GM21360 (cell line): ENCODE results near the gene CHCHD5.
"Not testable (repeated sequence)": the region's sequence is repeated elsewhere in the genome, so short reads cannot be mapped to it uniquely, and the experiment has no call there.

Experiments used
- ATAC-seq: cut with Tn5 transposase; IDR thresholded peaks from one replicate; pipeline ENCODE4 v1.9.1; 2021; ENCODE audit warnings: mild to moderate bottlenecking, moderate library complexity; ENCODE audit not compliant: unreplicated experiment

Gene CHCHD5, protein sequence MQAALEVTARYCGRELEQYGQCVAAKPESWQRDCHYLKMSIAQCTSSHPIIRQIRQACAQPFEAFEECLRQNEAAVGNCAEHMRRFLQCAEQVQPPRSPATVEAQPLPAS

DNA sequence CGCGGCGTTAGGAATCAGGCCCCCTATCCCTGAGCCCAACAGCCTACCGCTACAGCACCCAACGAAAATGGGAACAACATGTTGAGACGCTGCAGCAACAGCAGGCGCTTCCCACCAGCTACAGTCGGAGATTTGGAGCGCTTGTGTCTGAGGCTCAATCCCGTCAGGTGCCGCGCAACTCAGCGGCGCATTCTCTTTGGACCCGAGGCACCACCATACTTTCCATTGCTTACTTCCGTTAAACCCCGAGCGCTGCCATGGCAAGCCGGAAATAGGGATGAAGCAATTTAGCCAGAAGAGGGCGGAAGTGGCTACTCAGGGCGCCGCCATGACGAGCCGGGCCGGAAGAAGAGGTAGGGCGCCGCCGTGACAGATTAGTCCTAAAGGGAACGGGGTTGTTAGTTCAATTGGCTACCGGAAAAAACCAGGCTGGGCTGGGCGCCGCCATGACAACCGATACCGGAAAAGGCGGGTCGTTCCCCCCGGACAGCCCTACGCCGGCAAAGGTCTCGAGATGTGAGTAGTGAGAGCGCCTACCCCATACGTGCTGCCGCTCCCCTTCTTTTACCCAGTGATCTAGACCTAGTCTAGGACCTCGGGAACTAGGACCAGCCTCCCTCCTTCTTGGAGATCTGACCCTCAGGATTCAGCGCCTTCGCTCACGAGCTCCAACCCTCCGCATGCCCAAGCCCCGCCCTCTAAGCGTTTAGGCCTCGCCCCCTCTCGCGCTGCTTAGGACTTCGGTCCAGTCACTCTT is at the start of gene CHCHD5:
Gene CHCHD5, plus strand, starts transcription at position 476 of the 757 bp plus-strand sequence. Its CDS starts 39 bp downstream, at position 515.
- ATAC-seq = peak; percentile 70

DNA sequence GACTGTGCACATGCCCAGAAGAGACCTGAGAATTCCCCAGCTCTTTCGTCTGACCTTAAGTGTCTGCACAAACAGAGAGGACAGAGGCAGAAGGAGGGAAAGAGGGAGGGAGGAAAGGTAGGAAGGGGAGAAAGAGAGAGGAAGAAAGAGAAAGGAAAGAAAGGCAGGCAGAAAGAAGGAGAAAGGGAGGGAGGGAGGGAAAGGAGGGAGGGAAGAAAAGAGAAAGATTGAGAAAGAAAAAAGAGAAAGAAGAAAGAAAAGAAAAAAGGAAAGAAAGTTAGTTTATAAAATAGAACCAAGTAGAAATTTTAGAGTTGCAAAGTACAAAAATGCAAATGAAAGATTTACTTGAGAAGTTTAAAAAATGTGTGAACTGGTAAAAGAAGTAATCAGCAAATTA is 49.6 kb upstream of the CHCHD5 start:
- ATAC-seq = no peak

DNA sequence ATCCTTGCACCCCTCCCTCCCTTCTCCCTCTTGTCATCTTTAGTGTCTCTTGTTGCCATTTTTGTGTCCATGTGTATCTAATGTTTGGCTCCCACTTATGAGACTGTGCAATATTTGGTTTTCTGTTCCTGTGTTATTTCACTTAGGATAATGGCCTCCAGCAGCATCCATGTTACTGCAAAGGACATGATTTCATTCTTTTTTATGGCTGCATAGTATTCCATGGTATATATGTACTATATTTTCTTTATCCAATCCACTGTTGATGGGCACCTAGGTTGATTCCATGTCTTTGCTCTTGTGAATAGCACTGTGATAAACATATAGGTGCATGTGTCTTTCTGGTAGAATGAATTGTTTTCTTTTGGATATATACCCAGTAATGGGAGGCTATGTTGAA is 47.7 kb upstream of the CHCHD5 start:
- ATAC-seq = not testable (repeated sequence)

DNA sequence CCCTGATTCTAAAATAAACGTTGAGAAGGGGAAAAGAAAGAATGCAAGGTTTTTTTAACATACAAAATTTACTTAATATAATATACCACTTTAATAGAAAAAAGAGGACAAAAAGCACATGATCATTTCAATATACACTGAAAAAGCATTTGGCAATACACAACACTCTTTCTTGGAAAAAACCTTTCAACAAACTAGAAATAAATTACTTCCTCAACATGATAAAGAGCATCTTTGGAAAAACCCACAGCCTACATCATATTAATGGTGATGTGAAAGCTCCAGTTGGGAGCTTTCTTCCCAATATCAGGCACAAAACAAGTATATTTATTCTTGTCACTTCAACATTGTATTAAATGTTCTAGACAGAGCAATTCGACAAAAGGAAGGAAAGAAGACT is 45.1 kb upstream of the CHCHD5 start:
- ATAC-seq = no peak

DNA sequence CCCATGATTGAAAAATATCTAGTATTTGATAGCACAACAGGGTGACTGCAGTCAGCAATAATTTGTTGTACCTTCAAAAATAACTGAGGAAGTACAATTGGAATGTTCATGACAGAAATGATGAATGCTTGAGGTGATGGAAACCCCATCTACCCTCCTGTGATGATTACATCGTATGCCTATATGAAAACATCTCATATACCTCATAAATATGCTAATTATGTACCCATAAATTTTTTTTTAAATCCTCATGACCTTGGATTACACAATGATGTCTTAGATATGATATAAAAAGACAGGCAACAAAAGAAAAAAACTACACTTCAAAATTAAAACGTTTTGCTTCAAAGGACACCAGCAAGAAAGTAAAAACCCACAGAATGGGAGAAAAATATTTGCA is 43.5 kb upstream of the CHCHD5 start:
- ATAC-seq = no peak

DNA sequence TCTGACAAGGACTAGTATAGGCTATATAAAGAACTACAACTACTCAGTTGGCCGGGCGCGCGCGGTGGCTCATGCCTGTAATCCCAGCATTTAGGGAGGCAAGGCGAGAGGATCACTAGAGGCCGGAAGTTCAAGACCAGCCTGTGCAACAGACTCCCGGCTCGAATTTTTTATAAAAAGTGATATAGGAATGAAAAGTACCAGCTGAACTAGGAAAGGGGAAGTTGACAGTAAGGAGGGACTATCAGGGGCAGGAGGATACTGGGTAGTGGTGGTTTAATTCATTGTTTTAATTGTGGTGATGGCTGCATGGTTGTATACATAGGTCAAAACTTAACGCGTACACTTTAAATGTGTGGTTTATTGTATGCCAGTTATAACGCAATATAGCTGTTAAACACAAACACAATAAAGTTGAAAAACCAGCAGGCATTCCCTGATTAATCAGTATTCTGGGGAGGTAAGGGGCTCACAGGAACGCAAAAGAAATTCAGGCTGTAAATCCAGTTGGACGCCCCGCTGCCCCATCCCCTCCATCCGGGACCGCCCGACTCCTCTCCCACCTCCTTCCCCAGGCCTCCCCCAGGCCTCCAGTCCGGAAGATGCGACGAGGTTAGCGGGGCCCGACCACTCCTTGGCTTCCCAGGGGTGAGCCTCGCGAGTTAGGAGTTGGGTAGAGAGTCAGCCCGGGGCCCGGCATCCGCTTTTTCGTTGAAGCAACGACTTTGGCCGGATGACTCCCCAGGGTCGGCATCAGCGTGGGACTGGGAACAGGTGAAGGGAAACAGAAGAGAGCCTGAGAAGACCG is 42.9 kb upstream of the CHCHD5 start:
- peak; percentile 44 for ATAC-seq

DNA sequence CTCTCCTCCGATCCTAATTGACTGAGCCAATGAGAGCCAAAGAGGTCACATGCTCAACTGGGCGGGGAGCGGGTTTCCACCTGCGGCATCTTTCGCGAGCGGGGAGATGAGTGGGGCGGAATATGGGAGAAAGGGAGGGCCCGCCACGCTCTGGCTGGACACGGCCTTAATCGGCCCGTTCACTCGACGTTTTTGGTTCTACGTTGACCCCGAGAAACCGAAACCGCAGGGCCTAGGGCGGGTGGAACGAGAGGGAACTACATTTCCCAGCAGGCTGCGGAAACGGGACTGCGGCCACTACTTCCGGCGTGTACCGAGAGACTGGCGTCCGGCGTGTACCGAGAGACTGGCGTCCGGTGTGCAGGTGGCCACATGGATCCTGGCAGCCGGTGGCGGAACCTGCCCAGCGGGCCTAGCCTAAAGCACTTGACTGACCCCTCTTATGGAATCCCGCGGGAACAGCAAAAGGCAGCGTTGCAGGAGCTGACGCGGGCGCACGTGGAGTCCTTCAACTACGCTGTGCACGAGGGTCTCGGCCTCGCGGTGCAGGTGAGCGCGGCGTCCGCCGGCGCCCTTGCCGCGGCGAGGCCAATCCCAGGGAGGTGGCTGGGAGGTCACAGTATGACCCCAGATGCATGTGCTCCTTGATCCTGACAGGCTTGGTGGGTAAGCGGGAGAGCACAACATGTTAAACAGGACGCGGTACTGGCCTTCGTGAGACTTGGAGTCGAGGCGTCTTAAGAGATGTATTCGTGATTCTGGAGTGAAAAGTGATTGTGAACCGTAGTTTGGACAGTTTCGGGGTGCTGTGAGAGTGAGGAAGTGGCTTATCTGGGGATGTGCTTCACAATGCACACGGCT is 42.1 kb upstream of the CHCHD5 start, which contains the start of gene POLR1B:
Gene POLR1B, plus strand, starts transcription at position 343 of the 861 bp plus-strand sequence. Its CDS starts 30 bp downstream, at position 373.
- ATAC-seq = peak; percentile 74

DNA sequence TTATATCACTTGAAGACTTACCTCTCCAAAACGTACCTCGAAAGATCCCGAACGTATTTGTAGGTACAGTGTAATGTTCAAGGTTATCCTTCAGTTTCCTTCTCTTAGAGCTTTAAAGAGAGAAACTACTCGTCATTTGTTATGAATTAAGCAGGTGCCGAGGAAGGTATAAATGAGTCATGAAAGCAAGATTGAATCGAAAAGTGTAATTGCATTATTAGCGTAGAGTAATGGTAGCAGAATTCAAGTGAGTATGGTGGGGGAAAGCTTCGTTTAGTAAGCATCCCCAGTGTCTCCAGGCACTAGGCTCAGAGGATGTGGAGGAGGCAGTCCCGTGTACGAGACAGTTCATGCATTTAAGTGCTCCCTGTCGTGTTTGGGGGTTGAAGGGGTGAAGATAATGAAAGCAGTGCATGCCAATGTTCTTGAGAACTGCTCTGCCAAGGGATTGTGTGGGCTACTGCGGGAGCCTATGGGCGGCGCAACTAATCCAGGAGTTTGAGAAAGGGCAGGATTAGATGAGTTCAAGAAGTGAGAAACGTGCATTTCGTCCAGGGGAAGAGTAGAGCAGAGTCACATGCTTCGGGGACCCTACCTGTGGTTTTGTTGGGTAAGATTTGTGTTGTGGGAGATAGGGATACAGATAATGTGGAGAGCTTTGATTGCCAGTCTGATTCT is 41.3 kb upstream of the CHCHD5 start:
- no peak for ATAC-seq

DNA sequence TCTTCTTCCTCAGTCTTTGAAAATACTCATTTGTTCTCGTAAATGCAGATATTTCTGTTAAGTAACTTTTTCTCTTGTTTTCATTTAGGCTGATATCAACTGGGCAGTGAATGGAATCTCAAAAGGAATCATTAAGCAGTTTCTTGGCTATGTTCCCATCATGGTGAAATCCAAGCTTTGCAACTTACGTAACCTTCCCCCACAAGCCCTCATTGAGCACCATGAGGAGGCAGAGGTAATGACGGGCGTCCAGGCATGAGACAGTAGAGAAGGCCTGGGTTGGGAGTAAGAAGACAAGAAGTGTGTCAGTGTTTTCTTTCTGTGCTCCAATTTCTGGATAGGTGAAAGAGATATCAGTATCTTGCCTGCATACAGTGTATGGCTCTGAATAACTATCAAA is 37.1 kb upstream of the CHCHD5 start:
- no peak for ATAC-seq

DNA sequence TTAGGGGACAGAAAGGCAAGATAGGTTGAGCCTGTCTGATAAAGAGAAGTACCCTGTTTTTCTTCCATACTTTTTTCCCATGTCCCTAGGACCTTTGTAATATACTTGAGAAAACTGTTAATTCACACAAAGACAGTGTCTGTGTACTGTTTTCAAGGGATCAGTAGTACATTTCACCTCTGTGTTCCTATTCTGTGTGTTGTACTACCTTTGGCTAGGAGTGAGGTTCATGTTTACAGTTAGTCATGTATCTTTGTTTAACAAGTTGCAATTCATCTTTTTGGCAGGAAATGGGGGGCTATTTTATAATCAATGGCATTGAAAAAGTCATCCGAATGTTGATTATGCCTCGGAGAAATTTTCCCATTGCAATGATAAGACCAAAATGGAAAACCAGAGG is 35.4 kb upstream of the CHCHD5 start:
- ATAC-seq = no peak

DNA sequence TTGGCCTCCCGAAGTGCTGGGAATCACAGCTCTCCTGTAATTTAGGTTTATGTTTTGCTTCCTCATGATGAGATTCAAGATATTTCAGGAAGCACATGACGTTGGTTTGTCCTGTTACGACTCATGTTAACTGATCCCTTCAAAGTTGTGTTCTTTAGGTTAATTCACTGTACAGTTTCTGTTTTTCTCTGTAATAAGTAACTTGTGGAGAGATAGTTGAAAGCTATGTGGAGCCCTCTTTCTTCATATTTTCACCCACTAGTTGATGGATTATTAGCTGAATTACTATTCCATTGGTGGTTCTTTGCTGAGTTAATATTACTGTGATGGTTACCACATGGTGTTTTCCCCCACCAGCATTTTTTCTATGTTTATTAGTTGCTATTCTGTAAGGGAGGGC is 18.3 kb upstream of the CHCHD5 start:
- ATAC-seq = no peak

DNA sequence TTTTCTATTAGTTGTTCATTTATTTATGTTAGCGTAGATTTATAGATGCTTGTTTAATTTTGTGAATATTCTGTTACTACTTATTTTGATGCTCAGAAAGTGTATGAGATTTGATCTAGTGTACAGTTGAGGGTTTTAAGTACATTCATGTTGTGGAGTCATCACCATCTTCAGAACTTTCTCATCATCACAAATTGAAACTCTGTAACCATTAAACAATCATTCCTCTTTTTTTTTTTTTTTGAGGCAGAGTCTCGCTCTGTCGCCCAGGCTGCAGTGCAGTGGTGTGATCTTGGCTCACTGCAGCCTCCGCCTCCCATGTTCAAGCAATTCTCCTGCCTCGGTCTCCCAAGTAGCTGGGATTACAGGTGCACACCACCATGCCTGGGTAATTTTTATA is 17.9 kb upstream of the CHCHD5 start:
- not testable (repeated sequence) for ATAC-seq

DNA sequence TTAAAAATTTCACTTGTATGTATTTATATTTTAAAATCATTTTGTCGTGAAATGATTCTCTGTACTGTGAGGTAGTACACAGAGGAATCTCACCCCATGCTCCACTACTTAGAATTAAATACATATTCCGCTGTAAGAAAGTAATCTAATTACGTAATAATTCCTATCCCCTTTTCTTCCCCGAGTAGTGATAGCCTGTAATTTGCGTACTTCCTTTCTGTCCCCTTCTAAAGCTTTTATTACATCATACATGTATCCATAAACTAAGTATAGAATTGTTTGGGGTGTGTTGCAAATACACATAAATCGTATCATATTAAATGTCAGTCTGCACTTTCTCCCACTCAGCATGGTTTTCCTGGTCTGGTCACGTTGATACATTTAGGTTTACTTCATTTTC is 12.4 kb upstream of the CHCHD5 start:
- ATAC-seq = no peak

DNA sequence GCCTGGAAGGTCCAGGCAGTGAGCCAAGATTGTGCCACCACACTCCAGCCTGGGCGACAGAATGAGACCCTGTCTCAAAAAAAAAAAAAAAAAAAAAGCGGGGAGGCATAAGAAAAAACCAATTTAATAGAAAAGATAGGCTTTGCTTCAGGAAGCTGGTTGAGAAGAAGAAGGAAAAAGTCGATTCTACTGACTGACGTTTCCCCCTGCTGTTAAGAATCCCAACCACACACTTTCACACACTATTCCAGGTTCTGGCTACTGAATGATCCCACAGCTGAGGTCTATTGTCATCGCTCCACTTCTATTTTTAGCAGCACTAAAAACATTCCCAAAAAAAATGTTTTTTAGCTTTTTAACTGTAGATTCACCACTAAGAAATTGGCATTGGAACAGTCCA is 6.7 kb upstream of the CHCHD5 start:
- ATAC-seq = no peak

DNA sequence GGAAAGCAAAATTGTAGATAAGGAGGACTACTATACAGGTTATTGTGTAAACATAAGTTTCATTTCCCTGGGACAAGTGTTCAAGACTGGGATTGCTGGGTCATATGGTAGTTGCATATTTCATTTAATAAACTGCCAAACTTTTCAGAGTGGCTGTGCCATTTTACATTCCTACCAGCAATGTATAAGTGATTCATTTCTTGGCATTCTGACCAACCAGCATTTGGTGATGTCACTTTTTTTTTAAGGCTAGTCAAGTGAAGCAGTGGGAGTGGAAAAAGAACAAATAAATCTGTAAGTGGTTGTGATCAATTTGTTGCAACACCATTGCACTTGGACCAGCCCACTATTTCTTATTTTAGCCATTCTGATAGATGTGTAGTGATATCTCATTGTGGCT is 5.2 kb upstream of the CHCHD5 start:
- ATAC-seq = no peak

DNA sequence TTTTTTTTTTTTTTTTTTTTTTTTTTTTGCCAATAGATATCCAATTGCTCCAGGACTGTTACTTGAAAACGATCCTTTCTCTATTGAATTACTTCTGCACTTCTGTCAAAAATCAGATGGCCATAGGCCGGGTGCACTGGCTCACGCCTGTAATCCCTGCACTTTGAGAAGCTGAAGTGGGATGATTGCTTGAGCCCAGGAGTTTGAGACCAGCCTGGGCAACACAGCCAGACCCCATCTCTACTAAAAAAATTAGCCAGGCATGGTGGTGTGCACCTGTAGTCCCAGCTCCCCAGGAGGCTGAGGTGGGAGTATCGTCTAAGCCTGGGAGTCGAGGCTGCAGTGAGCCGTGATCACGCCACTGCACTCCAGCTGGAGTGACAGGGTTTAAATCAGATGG is 4.3 kb upstream of the CHCHD5 start:
- no peak for ATAC-seq

DNA sequence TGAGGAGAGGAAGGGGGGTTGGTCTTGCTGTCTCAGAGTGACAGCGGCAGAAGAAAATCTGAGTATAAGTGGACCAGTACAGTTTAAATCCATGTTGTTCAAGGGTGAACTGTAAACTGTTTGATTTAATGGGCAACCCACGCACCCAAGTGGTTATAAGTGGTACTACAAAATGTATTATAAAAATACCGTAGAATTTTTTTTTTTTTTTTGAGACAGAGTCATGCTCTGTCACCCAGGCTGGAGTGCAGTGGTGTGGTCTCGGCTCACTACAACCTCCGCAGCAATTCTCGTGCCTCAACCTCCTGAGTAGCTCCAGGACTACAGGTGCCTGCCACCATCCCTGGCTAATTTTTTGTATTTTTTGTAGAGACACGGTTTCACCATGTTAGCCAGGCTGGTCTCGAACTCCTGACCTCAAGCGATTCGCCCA is 2.1 kb upstream of the CHCHD5 start:
- ATAC-seq = no peak

DNA sequence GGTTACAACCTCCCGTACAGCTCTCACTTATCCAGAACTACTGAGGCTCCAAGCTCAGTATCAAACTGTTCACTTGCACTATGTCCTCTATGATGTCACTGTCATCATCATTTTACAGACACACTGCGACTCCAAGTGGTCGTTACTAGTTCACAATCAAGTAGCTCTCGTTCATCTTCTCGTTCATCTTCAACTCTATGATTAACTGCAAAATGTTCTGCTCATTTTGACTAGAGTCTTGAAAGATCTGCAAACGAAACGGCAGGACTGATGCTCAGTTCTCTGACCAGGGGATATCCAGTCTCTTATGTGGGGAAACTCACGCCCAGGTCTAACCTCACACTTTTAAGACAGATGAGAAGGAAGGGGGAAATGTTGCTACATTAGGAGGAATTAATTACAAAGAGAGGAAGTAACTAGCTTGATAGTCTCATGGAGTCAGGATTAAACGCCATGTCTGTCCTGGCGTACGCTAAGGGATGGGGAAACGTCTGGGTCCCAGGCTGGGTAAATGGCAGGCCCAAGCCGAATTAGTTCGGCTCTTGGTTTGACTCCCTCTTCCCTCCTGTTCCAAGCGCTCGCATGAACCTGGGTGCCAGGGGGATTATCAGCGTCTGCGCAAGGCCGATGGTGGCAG is 794 bp upstream of the CHCHD5 start:
- ATAC-seq = no peak

DNA sequence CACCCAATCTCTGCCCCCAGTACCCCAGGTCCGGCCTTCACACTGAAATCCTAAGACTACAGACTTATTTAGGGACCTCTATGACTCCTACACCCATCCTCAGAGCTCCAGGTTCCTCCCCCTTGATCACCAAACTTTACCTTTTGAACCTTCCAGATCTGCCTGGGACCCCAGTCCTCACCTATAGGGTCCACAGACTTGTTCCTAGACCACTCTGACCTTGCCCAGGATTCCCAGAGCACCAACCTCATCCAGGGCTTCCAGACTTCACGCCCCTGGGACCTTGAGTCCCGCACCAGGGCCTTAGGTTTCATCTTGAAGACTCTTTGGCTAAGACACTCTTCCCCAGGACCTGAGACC is 462 bp downstream of the CHCHD5 start:
- no peak for ATAC-seq

DNA sequence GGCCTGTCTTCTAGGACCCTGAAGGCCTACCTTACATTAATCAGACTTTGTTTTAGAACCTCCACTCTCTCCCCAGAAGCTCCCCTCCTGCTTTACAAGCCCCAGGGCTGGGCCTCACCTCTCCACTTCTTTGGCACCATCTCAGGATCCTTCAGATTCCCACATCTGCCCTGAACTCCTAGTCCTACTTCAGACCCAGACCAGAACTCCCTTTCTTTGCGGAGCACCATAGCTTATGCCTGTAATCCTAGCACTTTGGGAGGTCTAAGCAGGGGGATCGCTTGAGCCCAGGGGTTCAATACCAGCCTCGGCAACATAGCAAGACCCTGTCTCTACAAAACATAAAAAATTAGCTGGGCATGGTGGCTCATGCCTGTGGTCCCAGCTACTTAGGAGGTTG is 991 bp downstream of the CHCHD5 start:
- ATAC-seq = no peak
